Inflammatory macrophage treated with lipopolysaccharide for 1 hour (primary cell): ENCODE results near the gene TTC39C.

ENCODE experiments used
- DNase-seq, 2 donors: peaks; one replicate each; pipeline ENCODE4 v3.0.0-alpha.2; 2020 to 2022

TTC39C gene

GRCh38 chr18:24014062-24014985 is at the start of gene TTC39C:
TTC39C (plus strand) TSS chr18:24014754; CDS start chr18:24014872, 118 bp downstream.
- DNase-seq: peak; percentile 83 to 89

DNA sequence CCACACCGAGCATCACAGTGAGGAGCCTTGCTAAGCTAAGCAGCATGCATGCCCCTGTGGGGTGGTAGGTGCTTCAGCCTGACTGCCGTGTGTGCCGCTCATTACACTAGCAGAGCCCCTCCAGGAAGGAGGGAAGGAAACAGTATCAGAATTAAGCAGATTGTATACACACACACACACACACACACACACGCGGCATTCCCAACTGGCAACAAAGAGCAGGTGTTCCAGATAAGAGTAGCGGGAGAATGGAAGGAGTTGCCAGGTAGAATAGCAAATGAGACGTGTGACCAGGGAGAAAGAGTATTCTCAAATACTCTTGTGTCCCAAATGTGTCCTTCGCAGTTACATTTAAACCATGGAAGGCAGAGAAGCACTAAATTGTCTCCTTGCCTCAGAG is 47.6 kb upstream of the TTC39C start:
- DNase-seq: no peak

- DNase-seq: peak; percentile 66 to 83
These were observed 47.0 kb upstream of the TTC39C start for GRCh38 chr18:23967321-23968089.

DNA sequence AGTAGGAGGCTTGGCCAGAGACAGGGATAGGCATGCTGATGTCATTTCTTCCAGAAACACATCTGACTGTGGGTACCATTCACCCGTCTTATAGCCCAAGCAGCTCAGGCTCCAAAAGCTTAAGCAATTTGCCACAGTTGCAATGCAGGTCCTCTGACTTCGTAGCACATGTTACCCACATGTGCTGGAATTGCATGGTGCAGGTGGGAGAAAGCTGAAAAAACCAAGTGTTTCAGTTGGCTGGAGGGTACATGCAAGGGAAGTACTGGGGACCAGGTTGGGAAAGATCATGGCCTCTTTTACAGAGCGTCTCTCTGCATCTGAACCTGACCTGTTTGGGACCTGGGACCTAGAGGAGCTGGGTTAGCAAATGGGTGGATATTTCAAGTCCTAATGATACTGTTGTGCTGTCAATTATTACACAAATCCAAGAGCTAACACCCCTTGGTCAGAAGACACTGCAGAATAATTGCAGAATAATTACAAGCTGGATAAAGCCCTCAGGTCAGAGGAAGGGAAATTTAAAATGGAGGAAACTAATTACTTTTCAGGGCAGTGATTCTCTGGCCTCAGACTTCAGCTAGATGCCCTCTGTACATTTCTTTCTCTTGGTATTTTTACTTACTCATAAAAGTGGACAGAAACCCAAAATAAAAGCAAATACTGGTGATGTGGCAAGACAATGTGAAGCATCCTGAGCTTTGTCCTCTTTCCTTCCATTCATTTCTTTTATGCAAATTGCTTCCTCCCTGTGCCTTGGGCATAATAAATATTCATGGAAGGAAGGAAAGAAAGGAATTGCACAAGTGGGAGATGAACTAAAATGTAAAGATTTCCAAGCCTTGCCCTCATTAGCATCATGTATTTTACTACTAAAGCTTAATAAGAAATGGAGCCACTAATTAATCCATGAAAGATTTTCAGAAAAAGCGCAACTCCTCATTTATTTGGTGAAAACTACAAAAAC is 45.6 kb upstream of the TTC39C start:
- no peak for DNase-seq

DNA sequence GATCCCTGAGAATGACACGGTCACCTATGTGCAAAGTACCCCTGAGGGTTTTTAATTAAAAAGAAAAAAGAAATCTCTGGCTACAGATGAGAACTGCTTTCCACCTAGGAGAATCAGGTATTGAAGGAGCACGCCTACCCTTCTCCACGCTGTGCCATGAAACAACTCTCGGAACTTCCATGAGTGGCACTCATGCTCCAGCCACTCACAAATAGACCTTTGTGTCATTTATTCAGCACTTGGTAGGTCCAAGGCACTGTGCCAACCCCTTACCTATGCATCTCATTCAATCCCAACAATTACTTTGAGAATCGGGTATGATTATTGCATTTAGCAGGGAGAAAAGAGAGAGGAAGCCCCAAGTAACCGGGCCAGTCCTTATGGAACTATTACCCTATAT is 44.9 kb upstream of the TTC39C start:
- no peak for DNase-seq

DNA sequence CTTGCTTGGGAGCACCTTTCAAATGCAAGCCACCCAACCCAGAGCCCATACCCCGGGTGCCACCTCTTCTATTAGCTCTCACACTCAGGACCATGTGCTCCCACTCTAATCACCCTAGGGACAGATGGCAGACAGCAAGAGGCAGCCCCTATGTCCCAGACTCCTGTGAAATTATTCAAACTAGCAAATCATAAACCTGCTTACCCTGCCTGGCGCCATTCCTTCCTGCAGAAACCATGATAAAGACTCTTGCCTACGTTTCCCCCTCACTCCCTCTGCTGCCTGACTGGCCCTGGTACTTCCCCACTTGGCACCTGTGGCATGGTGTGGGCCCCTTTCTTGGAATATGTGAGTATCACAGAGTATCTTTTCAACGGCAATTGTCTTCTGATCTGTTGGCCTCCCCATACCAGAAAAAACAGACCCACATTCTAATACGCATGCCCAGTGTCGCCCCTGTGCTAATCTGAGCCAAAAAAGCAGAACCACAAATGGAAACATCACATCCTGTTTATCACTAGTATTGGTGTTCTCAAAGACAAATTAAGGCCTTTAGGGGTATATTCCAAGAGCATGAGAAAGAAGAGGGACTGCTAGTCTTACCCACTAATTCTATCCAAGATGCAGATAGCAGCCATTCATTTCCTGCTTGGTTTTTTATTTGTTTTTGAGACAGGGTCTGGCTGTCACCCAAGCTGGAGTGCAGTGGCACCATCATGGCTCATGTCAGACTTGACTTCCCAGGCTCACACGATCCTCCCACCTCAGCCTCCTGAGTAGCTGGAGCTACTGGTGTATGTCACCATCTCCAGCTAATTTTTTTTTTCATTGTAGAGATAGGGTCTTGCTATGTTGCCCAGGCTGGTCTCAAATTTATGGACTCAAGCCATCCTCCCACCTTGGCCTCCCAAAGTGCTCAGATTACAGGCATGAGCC is 44.1 kb upstream of the TTC39C start:
- peak in 1 of 2 donors; percentile 21 for DNase-seq

DNA sequence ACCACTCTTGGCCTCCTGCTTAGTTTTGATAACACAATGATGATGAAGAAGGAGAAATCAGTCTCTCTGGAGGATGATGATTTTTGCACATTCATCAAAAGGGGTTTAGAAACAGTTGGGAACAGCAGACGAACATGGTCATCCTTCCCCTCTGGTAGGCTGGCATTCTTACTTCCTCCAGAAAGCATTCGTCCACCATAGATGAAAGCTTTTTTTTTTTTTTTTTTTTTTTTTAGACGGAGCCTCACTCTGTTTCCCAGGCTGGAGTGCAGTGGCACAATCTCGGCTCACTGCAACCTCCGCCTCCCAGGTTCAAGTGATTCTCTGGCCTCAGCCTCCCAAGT is 43.5 kb upstream of the TTC39C start:
- DNase-seq: no peak

DNA sequence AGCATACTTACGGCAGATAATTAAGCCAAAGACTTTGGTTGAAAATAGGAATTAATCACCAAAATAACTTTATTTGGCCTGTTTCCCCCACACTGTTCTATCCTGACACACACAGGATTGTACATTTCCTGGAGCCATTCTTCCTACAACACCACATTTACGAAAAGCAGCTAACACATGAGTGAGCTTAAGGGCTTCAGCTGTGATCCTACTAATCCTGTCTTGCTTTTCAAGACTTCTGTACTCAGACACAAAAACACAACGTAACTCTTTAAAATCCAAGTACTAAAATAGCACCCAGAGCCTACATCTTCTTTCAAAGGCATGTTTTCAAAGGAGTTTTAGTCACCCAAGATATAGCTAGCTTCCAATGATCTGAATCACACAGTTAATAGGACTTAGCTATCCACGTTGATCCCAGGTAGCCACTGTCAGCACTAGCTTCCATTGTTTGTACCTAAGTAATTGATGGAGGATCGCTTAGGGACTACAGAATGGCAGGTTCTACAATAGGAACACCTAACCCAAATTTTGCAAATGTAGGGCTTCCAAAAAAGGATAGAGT is 42.8 kb upstream of the TTC39C start:
- DNase-seq: no peak

DNA sequence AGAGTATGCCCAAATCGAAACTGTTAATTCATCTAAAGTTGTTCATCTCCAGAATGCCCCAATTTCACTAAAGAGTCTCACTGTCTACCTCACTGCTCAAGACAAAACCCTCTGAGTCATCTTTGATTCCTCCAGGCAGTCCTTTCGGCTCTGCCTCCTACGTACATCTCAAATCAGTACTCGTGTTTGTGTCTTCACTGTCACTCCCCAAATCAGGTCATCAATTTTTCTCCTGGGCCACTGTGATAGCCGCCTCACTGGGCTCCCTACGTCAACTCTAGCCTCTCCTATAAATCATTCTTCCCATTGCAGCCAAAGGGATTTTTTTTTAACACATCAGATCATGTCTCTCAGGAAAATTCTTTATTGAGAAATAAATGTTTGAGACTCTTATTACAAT is 42.1 kb upstream of the TTC39C start:
- DNase-seq: no peak

- DNase-seq: no peak
These were observed 37.5 kb upstream of the TTC39C start for GRCh38 chr18:23977103-23977502.

GRCh38 chr18:23977719-23978483 is 36.7 kb upstream of the TTC39C start:
- peak; percentile 55 to 81 for DNase-seq

DNA sequence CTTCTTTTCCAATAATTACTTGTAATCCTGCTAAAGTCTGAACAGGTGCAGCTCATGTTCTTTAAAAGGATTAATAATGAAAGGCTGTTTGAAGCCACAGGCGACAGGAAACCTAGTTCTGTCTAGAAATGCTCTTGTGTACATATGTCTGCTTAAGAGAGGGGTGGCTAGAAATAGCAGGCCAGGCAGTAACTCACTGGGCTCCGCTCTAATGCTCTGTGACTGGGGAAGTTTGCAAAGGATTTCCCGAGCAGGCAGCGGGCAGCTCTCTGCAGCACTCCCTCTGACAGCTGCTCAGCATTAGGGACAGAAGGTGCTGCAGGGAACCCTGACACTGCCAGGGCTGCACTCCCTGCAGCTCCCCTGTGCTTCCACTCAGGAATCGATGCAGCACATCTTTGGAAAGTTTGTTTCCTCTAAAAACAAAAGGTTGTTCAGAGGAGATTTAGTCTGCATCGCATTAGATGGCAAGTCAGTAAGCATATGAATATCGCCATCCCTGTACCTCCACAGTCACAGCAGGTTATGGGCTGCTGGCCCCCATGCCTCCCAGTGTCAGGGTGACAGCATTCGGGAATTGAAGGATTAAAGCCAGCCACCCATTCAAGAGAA is 33.1 kb upstream of the TTC39C start:
- DNase-seq: no peak

DNA sequence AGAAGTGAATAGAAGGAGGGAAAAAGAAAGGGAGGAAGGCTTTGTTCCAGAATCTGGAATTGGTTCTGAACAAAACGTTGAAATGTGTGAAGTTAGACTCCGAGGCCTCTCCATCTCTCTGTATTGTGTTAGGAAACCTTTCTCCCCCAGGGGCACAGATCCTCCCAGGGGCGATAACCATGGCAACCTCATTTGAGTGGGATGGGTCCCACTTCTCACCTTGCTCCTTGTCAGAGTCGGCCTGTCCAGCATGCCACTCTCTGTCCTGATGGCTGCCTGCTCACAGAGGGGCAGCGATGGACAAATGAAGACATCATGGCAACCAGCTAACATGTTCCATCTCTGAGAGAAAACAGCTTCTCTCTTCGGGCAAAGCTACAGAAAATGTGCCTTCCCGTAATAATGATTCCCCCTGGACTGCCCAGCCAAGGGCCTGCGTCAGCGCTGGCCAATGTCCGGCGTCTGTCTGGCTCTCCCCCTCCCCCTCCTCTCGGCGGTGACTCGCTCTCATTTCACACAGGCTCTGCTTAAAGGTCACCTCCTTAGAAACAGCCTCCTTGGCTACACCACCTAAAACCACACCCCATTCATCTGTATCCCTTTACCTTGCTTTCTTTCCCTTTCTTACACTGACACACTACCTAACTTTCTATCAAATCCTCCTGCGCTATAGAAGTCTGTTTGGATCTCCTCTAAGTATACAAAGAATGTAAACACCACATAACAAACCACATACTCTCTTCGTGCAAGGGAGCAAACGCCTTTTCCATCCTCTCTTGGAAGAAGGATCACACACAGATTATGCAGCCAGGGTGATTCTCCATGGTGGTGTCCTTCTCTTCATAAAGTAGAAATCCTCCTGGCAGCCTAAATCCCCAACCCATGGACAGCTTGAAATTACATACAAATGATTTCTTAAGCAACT is 32.1 kb upstream of the TTC39C start:
- no peak for DNase-seq

- peak in 1 of 2 donors; percentile 6 for DNase-seq
These were observed 31.4 kb upstream of the TTC39C start for GRCh38 chr18:23983112-23983511.

- no peak for DNase-seq
These were observed 27.8 kb upstream of the TTC39C start for GRCh38 chr18:23986600-23987359.

DNA sequence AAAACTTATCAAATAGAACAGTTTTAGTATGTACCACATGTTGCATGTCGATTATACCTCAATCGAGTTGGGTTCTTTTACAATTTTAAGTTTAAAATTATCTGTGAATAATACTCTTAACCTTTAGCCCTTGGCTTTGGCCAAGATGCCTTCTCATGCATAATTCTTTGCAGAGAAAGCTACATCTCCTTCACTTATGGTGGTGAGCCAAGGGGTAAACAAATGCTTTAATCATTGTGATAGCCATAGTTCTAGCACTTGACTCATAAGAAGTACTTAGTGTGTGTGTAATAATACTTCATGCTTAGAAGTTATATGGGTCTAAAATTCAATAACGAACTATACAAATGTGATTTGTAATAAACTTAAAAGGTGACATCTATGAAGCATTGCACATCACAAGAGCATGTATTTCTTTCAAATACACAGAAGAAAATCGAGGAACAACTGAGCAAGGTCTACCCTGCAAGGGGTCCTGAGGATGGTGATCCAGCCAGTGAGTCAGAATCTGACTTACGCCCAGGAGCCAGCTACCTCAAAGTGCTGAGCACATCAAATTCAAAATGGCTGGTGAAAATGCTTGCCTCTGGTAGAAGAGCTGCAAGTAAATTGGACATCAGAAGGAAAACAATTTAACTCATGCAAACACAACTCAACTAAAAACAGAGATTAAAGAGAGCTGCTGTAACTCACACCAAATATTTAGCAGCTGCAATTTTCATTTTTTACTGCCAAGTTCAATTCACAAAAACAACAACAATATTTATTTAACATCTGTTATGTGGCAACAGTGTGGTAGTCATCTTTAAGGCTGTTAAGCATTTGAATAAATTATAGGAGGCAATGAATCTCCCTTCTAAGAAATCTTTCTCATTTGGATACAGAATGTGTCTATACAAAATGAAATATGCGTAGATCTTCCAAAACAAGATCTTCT is 23.8 kb upstream of the TTC39C start:
- DNase-seq: no peak
